ENCODE measurements around the gene EXOC6B.

Gene EXOC6B

DNA sequence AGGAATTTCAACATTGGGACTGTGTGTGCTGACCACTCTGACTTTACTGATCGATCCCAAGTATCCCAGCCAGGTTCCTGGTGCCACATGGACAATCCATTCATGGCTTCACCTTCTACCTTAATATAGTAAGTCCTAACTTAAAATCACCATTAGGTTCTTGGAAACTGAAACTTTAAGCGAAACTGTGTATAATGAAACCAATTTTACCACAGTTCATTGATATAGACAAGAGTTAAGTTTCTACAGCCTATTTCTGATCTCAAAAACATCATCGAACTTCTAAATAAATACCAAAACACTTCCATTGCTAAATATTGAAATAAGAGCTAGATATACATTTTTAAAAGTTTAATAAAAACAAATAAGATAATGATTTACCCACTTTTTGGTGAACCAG, 4.4 kb upstream of the EXOC6B start:
- no peaks in the 10 kb centered on the region for H3K36me3 ChIP-seq (replicated peaks; ENCODE audit: low read depth, low read length)
- H4K20me1 ChIP-seq (ENCODE audit: insufficient read depth, low read length): no peaks in the 10 kb centered on the region
- TF ChIP-seq EZH2phosphoT487 (IDR thresholded peaks at IDR 0.05; ENCODE audit: low read depth): no peak
- TF ChIP-seq, protein P1, sequence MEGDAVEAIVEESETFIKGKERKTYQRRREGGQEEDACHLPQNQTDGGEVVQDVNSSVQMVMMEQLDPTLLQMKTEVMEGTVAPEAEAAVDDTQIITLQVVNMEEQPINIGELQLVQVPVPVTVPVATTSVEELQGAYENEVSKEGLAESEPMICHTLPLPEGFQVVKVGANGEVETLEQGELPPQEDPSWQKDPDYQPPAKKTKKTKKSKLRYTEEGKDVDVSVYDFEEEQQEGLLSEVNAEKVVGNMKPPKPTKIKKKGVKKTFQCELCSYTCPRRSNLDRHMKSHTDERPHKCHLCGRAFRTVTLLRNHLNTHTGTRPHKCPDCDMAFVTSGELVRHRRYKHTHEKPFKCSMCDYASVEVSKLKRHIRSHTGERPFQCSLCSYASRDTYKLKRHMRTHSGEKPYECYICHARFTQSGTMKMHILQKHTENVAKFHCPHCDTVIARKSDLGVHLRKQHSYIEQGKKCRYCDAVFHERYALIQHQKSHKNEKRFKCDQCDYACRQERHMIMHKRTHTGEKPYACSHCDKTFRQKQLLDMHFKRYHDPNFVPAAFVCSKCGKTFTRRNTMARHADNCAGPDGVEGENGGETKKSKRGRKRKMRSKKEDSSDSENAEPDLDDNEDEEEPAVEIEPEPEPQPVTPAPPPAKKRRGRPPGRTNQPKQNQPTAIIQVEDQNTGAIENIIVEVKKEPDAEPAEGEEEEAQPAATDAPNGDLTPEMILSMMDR (IDR thresholded peaks at IDR 0.05; ENCODE audit: low read depth, low read length): no peak
- no peaks in the 10 kb centered on the region for H3K27me3 ChIP-seq (ENCODE audit: low read depth, low read length)
- peaks cover 1% of the 10 kb centered on the region; the same call in 1 of the 2 replicates for H3K79me2 ChIP-seq (ENCODE audit: low read length)
- no peak overlapping the region for H3K27ac ChIP-seq (ENCODE audit: low read length)
- H3K4me3 ChIP-seq (ENCODE audit: low read length): peak overlapping the region; percentile 27; the same call in 1 of the 2 replicates
- no peak overlapping the region for H3K9ac ChIP-seq (ENCODE audit: low read length)
- peaks cover 33% of the 10 kb centered on the region for H3K4me1 ChIP-seq (ENCODE audit: low read length)
- H2AFZ ChIP-seq (ENCODE audit: low read depth, low read length): 0 out of 2 replicates have a peak overlapping the region, but pooled peaks have one; percentile 1
- H3K9me3 ChIP-seq (ENCODE audit: insufficient read depth, low read length): no peaks in the 10 kb centered on the region
- H3K4me2 ChIP-seq (ENCODE audit: low read length): peak overlapping the region; percentile 65

DNA sequence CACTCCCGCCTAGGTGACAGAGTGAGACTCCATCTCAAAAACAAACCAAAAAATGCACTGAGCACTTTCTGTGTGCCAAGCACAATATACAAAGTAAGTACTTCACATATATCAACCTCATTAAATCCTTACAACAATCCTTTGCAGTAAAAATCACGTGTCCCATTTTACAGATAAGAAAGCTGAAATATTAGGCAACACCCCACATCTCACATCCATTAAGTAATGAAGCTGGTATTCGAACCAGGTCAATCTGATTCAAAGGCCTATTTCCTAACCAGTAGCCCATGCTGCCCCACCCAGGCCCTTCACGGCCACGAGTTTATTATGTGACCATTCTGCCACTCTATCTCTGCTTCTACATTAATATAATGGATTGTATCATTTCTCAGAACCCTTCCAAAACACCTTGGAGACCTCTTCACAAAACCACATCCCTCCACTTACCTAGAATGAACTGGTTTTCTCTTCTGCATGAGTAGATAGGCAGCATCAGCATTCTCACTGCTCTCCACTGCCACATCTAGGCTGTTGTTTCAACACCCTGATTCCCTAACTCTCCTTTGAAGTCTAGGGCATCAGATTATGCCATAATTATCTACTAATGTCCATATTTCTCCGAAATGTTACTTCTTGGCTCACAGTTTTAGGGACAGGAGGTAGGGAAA, 3.1 kb upstream of the EXOC6B start:
- no peak overlapping the region for H3K27ac ChIP-seq (ENCODE audit: low read length)
- H3K4me3 ChIP-seq (ENCODE audit: low read length): no peak overlapping the region
- peaks cover 42% of the 10 kb centered on the region for H3K4me1 ChIP-seq (ENCODE audit: low read length)
- H3K9me3 ChIP-seq (ENCODE audit: insufficient read depth, low read length): no peaks in the 10 kb centered on the region
- no peak overlapping the region for H3K9ac ChIP-seq (ENCODE audit: low read length)
- no peaks in the 10 kb centered on the region for H3K36me3 ChIP-seq (replicated peaks; ENCODE audit: low read depth, low read length)
- peaks cover 5% of the 10 kb centered on the region; the same call in 1 of the 2 replicates for H3K79me2 ChIP-seq (ENCODE audit: low read length)
- H4K20me1 ChIP-seq (ENCODE audit: insufficient read depth, low read length): 0 out of 2 replicates have a peak, but pooled peaks cover 3% of the 10 kb centered on the region
- no peak overlapping the region for H3K4me2 ChIP-seq (ENCODE audit: low read length)
- H2AFZ ChIP-seq (ENCODE audit: low read depth, low read length): no peak overlapping the region
- no peak for TF ChIP-seq EZH2phosphoT487 (IDR thresholded peaks at IDR 0.05; ENCODE audit: low read depth)
- TF ChIP-seq, protein P1 (IDR thresholded peaks at IDR 0.05; ENCODE audit: low read depth, low read length): no peak
- H3K27me3 ChIP-seq (ENCODE audit: low read depth, low read length): no peaks in the 10 kb centered on the region

DNA sequence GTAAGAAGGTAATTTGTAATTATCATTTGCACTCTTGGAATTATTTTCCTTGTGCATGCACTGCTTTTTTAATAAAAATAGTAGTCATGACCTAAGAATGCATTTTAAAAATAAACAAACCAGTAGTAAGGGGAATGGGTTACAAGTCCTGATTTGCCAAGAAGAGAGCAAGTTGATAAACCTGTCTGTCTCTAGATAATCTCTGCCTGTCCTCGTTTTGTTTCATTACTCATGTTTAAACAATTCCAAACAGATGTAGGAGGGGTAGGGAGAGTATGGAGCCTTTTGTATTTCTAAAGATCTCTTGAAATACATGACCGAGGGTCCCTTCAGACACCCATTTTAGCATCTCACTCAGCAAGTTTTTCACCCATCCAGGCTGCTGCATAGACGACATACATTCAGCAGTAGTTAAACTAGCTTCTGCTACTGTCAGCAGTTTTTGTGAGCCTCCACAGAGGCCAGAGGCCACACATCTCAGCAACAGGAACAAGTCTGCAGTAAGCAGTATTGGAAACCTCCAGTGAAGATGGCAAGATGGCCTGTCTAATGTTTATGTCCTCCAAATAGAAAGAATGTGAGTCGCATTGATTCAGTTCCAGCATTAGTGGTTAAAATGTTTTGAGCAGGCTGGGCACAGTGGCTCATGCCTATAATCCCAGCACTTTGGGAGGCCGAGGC, 2.3 kb upstream of the EXOC6B start:
- Histone ChIP-seq H4K20me1 (ENCODE audit: insufficient read depth, low read length) (0 out of 2 replicates have a peak, but pooled peaks cover 3% of the 10 kb centered on the region), H3K79me2 (ENCODE audit: low read length) (peaks cover 5% of the 10 kb centered on the region; the same call in 1 of the 2 replicates), H3K4me1 (ENCODE audit: low read length) (peaks cover 39% of the 10 kb centered on the region), H2AFZ (ENCODE audit: low read depth, low read length) (no peak overlapping the region), H3K27me3 (ENCODE audit: low read depth, low read length) (no peaks in the 10 kb centered on the region), H3K9me3 (ENCODE audit: insufficient read depth, low read length) (no peaks in the 10 kb centered on the region), H3K4me2 (ENCODE audit: low read length) (no peak overlapping the region), H3K4me3 (ENCODE audit: low read length) (no peak overlapping the region), H3K36me3 (replicated peaks; ENCODE audit: low read depth, low read length) (no peaks in the 10 kb centered on the region), H3K27ac (ENCODE audit: low read length) (no peak overlapping the region), H3K9ac (ENCODE audit: low read length) (no peak overlapping the region)
- no peak for TF ChIP-seq EZH2phosphoT487 (IDR thresholded peaks at IDR 0.05; ENCODE audit: low read depth)
- TF ChIP-seq, protein P1 (IDR thresholded peaks at IDR 0.05; ENCODE audit: low read depth, low read length): no peak

DNA sequence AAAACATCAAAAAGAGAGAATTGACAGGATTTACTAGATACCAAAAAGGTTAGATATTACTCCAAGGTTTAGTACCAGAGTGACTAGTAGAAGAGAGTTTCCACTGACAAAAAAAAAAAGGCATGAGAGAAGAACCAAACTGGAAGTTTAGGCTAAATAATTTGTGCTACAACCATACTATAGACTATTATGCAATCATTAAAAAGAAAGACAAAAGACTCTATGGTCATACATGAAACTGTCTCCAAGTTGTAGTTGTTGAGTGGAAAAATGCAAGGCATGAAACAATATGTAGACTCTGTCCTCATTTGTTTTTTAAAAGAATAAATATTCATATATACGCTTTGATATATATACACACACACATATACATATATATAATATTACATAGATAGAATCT, 1.7 kb upstream of the EXOC6B start:
- Histone ChIP-seq H3K27me3 (ENCODE audit: low read depth, low read length) (no peaks in the 10 kb centered on the region), H4K20me1 (ENCODE audit: insufficient read depth, low read length) (0 out of 2 replicates have a peak, but pooled peaks cover 3% of the 10 kb centered on the region), H3K36me3 (replicated peaks; ENCODE audit: low read depth, low read length) (no peaks in the 10 kb centered on the region), H3K4me2 (ENCODE audit: low read length) (no peak overlapping the region), H3K27ac (ENCODE audit: low read length) (no peak overlapping the region), H3K4me3 (ENCODE audit: low read length) (no peak overlapping the region), H3K9me3 (ENCODE audit: insufficient read depth, low read length) (no peaks in the 10 kb centered on the region), H2AFZ (ENCODE audit: low read depth, low read length) (no peak overlapping the region), H3K4me1 (ENCODE audit: low read length) (peaks cover 33% of the 10 kb centered on the region), H3K79me2 (ENCODE audit: low read length) (peaks cover 5% of the 10 kb centered on the region; the same call in 1 of the 2 replicates), H3K9ac (ENCODE audit: low read length) (no peak overlapping the region)
- no peak for TF ChIP-seq EZH2phosphoT487 (IDR thresholded peaks at IDR 0.05; ENCODE audit: low read depth)
- TF ChIP-seq, protein P1 (IDR thresholded peaks at IDR 0.05; ENCODE audit: low read depth, low read length): no peak
